HG03139 (cell line): ENCODE results near the gene AHNAK.
"Not testable (repeated sequence)": the region's sequence is repeated elsewhere in the genome, so short reads cannot be mapped to it uniquely, and the experiment has no call there.

Experiments
- ATAC-seq: cut with Tn5 transposase; IDR thresholded peaks from one replicate; pipeline ENCODE4 v1.9.1; 2021; ENCODE audit not compliant: unreplicated experiment

Gene AHNAK

GRCh38 chr11:62552485-62553079, 6.0 kb upstream of the AHNAK start:
- no peak for ATAC-seq

- ATAC-seq, result not testable (repeated sequence)
These were observed 3.9 kb upstream of the AHNAK start for GRCh38 chr11:62550478-62550877.

GRCh38 chr11:62548545-62549335, 2.1 kb upstream of the AHNAK start:
- ATAC-seq, result no peak

GRCh38 chr11:62547691-62548281, 1.2 kb upstream of the AHNAK start:
- ATAC-seq, result no peak

GRCh38 chr11:62546929-62547625, 471 bp upstream of the AHNAK start:
- ATAC-seq, result no peak

- ATAC-seq, result no peak
These were observed 966 bp downstream of the AHNAK start for GRCh38 chr11:62545437-62546243.

- no peak for ATAC-seq
These were observed 1.8 kb downstream of the AHNAK start for GRCh38 chr11:62544581-62545436.

GRCh38 chr11:62543680-62544444, 2.7 kb downstream of the AHNAK start:
- no peak for ATAC-seq

- ATAC-seq, result no peak
These were observed 3.6 kb downstream of the AHNAK start for GRCh38 chr11:62542750-62543567.

- ATAC-seq, result no peak
These were observed 4.4 kb downstream of the AHNAK start for GRCh38 chr11:62542111-62542745.

GRCh38 chr11:62540804-62541701, 5.6 kb downstream of the AHNAK start:
- ATAC-seq, result peak; percentile 49

- ATAC-seq, result no peak
These were observed 7.2 kb downstream of the AHNAK start for GRCh38 chr11:62539238-62539925.

GRCh38 chr11:62538470-62539237, 8.0 kb downstream of the AHNAK start:
- no peak for ATAC-seq

GRCh38 chr11:62536301-62536957, 10.2 kb downstream of the AHNAK start:
- ATAC-seq, result no peak

GRCh38 chr11:62535802-62536201, 10.8 kb downstream of the AHNAK start:
- ATAC-seq, result no peak
